Transverse colon (tissue), 4 donors: ENCODE results near the gene P2RY13.

Experiments used
- POLR2AphosphoS5 ChIP-seq, 3 donors: sonication (generic); formaldehyde crosslinking; IDR thresholded peaks; one replicate each; pipeline ENCODE4 v1.6.1; 2016; ENCODE audit warnings: antibody characterized with exemption in 3 of 3
- TF ChIP-seq, protein P1 (sequence below), 5 experiments: fragments of 200-600 bp in 3 of 5; fragments of 450-650 bp in 2 of 5; sonication (generic) in 3 of 5; IDR thresholded peaks; 1 replicate in 2 of 5; 2 replicates in 3 of 5; pipeline ENCODE4 v1.5.1; 2016 to 2017; ENCODE audit warnings: antibody characterized with exemption in 5 of 5, inconsistent platforms in 3 of 5, mild to moderate bottlenecking in 2 of 5, moderate library complexity in 1 of 5

- no peak for TF ChIP-seq POLR2AphosphoS5 (IDR thresholded peaks at IDR 0.05)
- TF ChIP-seq, protein P1, sequence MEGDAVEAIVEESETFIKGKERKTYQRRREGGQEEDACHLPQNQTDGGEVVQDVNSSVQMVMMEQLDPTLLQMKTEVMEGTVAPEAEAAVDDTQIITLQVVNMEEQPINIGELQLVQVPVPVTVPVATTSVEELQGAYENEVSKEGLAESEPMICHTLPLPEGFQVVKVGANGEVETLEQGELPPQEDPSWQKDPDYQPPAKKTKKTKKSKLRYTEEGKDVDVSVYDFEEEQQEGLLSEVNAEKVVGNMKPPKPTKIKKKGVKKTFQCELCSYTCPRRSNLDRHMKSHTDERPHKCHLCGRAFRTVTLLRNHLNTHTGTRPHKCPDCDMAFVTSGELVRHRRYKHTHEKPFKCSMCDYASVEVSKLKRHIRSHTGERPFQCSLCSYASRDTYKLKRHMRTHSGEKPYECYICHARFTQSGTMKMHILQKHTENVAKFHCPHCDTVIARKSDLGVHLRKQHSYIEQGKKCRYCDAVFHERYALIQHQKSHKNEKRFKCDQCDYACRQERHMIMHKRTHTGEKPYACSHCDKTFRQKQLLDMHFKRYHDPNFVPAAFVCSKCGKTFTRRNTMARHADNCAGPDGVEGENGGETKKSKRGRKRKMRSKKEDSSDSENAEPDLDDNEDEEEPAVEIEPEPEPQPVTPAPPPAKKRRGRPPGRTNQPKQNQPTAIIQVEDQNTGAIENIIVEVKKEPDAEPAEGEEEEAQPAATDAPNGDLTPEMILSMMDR (IDR thresholded peaks at IDR 0.05), result no peak
These were observed 16.5 kb upstream of the P2RY13 start for GRCh38 chr3:151345859-151346258.
